Stomach (tissue), 9 donors: Measurements from ENCODE around the gene GUCY1A1. TPM values are rescaled to one million over a fixed set of nuclear protein-coding genes. Genes with fewer than 3 reads are reported as not detected.

Experiments used
- DNase-seq, 2 donors: peaks; one replicate each; pipeline versions ENCODE4 v3.0.0 to v3.0.0-alpha.2; 2013 to 2019
- H3K27ac ChIP-seq, 5 donors: fragments of 200-600 bp in 4 of 5; sonication (generic) in 4 of 5; one replicate each; pipeline ENCODE4 v1.5.1; 2013 to 2019; ENCODE audit warnings: mild to moderate bottlenecking in 1 of 5, moderate library complexity in 1 of 5
- H3K27me3 ChIP-seq, 3 donors: fragments of 200-600 bp; sonication (generic); one replicate each; pipeline ENCODE4 v1.5.1; 2017 to 2019; ENCODE audit warnings: mixed run types in 1 of 3
- H3K36me3 ChIP-seq, 4 donors: fragments of 200-600 bp; sonication (generic); 1 replicate in 3 of 4; 2 replicates in 1 of 4; pipeline ENCODE4 v1.5.1; 2016 to 2019
- H3K4me1 ChIP-seq, 4 donors: fragments of 200-600 bp; sonication (generic); one replicate each; pipeline ENCODE4 v1.5.1; 2016 to 2019
- H3K4me3 ChIP-seq, 4 donors: fragments of 200-600 bp; sonication (generic) in 3 of 4; one replicate each; pipeline ENCODE4 v1.5.1; 2016 to 2019; ENCODE audit warnings: mild to moderate bottlenecking in 1 of 4
- H3K9me3 ChIP-seq, 4 donors: fragments of 200-600 bp; sonication (generic); one replicate each; pipeline ENCODE4 v1.5.1; 2016 to 2019
- EP300 ChIP-seq: sonication (generic); formaldehyde crosslinking; IDR thresholded peaks from one replicate; pipeline ENCODE4 v1.6.1; 2017; ENCODE audit warnings: antibody characterized with exemption
- POLR2A ChIP-seq, 4 donors: fragments of 450-650 bp; IDR thresholded peaks; one replicate each; pipeline ENCODE4 v1.6.1; 2016; ENCODE audit warnings: antibody characterized with exemption in 4 of 4, control low read depth in 2 of 4, mild to moderate bottlenecking in 1 of 4, moderate library complexity in 1 of 4
- POLR2AphosphoS5 ChIP-seq, 3 donors: sonication (generic); formaldehyde crosslinking; IDR thresholded peaks; one replicate each; pipeline ENCODE4 v1.6.1; 2016; ENCODE audit warnings: antibody characterized with exemption in 3 of 3
- WGBS, 5 donors: extraction: QIAGEN DNeasy Blood & Tissue Kit in 3 of 5; methylation state at CpG; one replicate each; pipeline versions ENCODE4 v1.1.5 to v1.1.7; 2013 to 2018; 5-methylcytosine and 5-hydroxymethylcytosine counted together
- intact Hi-C: fragments of 100-400 bp; cut with DNase I; formaldehyde crosslinking; loops from one replicate; pipeline ENCODE4 v1.15.1; 2023; ENCODE audit warnings: low total_unique reads
- polyA plus RNA-seq, 3 donors: library from polyadenylated mRNA; stranded (reverse); fragments of 200-250 nt; gene quantifications; one replicate each; pipeline ENCODE4 v1.2.3, GENCODE V29; 2013
- total RNA-seq, 5 donors: library from RNA; depleted of rRNA; stranded (reverse); fragments of >200 nt; gene quantifications; one replicate each; pipeline versions ENCODE4 v1.1.0 to v1.2.3, GENCODE V29; 2014 to 2016
- TF ChIP-seq, protein P1 (sequence below), 7 experiments: fragments of 450-650 bp in 4 of 7; fragments of 200-600 bp in 3 of 7; sonication (generic) in 3 of 7; IDR thresholded peaks; one replicate each; pipeline ENCODE4 v1.5.1; 2016 to 2019; ENCODE audit warnings: antibody characterized with exemption in 7 of 7, control low read depth in 2 of 7, mild to moderate bottlenecking in 1 of 7
- donor health status: healthy with polysubstance abuse.
- donor health status: Bipolar disorder and iron deficiency.
- donor health status: healthy.

GUCY1A1 gene
- total and polyA plus RNA-seq, 8 donors, result 4.1 to 49.1 (median 12.2) TPM

- no peak overlapping the region for H3K27ac ChIP-seq
- TF ChIP-seq POLR2A (IDR thresholded peaks at IDR 0.05) (no peak), EP300 (no peak), POLR2AphosphoS5 (IDR thresholded peaks at IDR 0.05) (no peak)
- TF ChIP-seq, protein P1, sequence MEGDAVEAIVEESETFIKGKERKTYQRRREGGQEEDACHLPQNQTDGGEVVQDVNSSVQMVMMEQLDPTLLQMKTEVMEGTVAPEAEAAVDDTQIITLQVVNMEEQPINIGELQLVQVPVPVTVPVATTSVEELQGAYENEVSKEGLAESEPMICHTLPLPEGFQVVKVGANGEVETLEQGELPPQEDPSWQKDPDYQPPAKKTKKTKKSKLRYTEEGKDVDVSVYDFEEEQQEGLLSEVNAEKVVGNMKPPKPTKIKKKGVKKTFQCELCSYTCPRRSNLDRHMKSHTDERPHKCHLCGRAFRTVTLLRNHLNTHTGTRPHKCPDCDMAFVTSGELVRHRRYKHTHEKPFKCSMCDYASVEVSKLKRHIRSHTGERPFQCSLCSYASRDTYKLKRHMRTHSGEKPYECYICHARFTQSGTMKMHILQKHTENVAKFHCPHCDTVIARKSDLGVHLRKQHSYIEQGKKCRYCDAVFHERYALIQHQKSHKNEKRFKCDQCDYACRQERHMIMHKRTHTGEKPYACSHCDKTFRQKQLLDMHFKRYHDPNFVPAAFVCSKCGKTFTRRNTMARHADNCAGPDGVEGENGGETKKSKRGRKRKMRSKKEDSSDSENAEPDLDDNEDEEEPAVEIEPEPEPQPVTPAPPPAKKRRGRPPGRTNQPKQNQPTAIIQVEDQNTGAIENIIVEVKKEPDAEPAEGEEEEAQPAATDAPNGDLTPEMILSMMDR (IDR thresholded peaks at IDR 0.05), result no peak
- H3K36me3 ChIP-seq, result no peaks in the 10 kb centered on the region
These were observed 98.5 kb downstream of the GUCY1A1 start for GRCh38 chr4:155765149-155765548.

DNA sequence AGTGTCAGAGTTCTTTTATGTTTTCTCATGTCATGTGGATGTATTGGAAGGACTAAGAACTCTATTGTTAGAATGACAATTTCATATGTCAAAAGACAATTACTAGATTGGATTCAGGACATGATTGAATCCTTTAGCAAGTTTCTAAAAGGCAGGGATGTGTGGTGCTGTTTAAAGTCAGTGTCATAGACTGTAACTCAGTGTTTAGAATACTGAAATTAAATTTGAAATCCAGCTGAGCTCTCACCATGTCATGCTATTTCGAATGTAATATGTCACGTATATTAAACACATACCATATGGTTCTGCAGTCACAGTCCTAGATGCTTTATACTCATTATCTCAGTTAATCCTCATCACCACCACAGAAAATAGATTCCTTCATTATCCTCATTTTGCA, 100.0 kb downstream of the GUCY1A1 start:
- Histone ChIP-seq H3K4me3 (no peak overlapping the region), H3K36me3 (no peaks in the 10 kb centered on the region), H3K4me1 (peaks cover 0 to 38% (median 15%) of the 10 kb centered on the region in 4 donors), H3K27me3 (no peaks in the 10 kb centered on the region), H3K9me3 (no peaks in the 10 kb centered on the region), H3K27ac (no peak overlapping the region)
- no peak for DNase-seq
- intact Hi-C loops, result no loop called here
- WGBS, 5 donors, result 68 to 84% (median 74%) methylated on average over 2 of the region's 2 CpGs
- TF ChIP-seq EP300, result no peak
- TF ChIP-seq, protein P1 (IDR thresholded peaks at IDR 0.05), result no peak
- no peak for TF ChIP-seq POLR2A (IDR thresholded peaks at IDR 0.05)
- TF ChIP-seq POLR2AphosphoS5 (IDR thresholded peaks at IDR 0.05), result no peak

More at GRCh38 chr4:155765149-155765548, 98.5 kb downstream of the GUCY1A1 start:
- Histone ChIP-seq H3K4me3 (no peak overlapping the region), H3K4me1 (peaks cover 2 to 41% (median 17%) of the 10 kb centered on the region in 4 donors), H3K9me3 (no peaks in the 10 kb centered on the region), H3K27me3 (peaks cover 0 to under 1% (median 0%) of the 10 kb centered on the region in 3 donors)
- no peak for DNase-seq
- 55 to 73% (median 70%) methylated on average over 3 of the region's 3 CpGs for WGBS, 5 donors
- intact Hi-C loops, result no loop called here

GRCh38 chr4:155768370-155768769, 101.7 kb downstream of the GUCY1A1 start:
- Histone ChIP-seq H3K27me3 (no peaks in the 10 kb centered on the region), H3K4me3 (no peak overlapping the region), H3K27ac (no peak overlapping the region), H3K9me3 (no peaks in the 10 kb centered on the region), H3K36me3 (no peaks in the 10 kb centered on the region), H3K4me1 (peaks cover 0 to 29% (median 18%) of the 10 kb centered on the region in 4 donors)
- TF ChIP-seq POLR2AphosphoS5 (IDR thresholded peaks at IDR 0.05), result no peak
- TF ChIP-seq, protein P1 (IDR thresholded peaks at IDR 0.05), result no peak
- TF ChIP-seq POLR2A (IDR thresholded peaks at IDR 0.05), result no peak
- TF ChIP-seq EP300, result no peak
- intact Hi-C loops, result no loop called here
- no peak for DNase-seq

GRCh38 chr4:155769090-155769489, 102.4 kb downstream of the GUCY1A1 start:
- H3K9me3 ChIP-seq, result no peaks in the 10 kb centered on the region
- WGBS, 5 donors, result 41 to 54% (median 47%) methylated on average over 2 of the region's 2 CpGs
- peaks cover 0 to 27% (median 17%) of the 10 kb centered on the region in 4 donors for H3K4me1 ChIP-seq
- no peaks in the 10 kb centered on the region for H3K36me3 ChIP-seq
- intact Hi-C loops, result no loop called here
- DNase-seq, result no peak
- no peak overlapping the region for H3K4me3 ChIP-seq
- no peak overlapping the region for H3K27ac ChIP-seq
- H3K27me3 ChIP-seq, result no peaks in the 10 kb centered on the region
- TF ChIP-seq POLR2AphosphoS5 (IDR thresholded peaks at IDR 0.05) (peak in 1 of 3 donors; percentile 20), EP300 (no peak)
- TF ChIP-seq, protein P1 (IDR thresholded peaks at IDR 0.05), result no peak
